SK-N-SH treated with all-trans-retinoic acid at 6 μM for 48 hours (cell line): ENCODE measurements around the gene ASB6.

ENCODE experiments used
- ATAC-seq: fragments of 200-7000 bp; cut with Tn5 transposase; 3 replicates; pipeline ENCODE4 v1.9.1; 2020; ENCODE audit warnings: mild to moderate bottlenecking, moderate library complexity
- ARNTL ChIP-seq: fragments of 450-650 bp; formaldehyde crosslinking; IDR thresholded peaks from 2 replicates; pipeline ENCODE4 v1.5.0; 2020; ENCODE audit warnings: low read depth, mild to moderate bottlenecking, moderate library complexity, borderline replicate concordance
- CSRNP3 ChIP-seq: fragments of 250-450 bp; sonication (Bioruptor Pico); IDR thresholded peaks from 2 replicates; pipeline ENCODE4 v1.5.1; 2021; ENCODE audit warnings: mild to moderate bottlenecking, moderate library complexity
- GLIS3 ChIP-seq: fragments of 250-450 bp; sonication (Bioruptor Pico); IDR thresholded peaks from 2 replicates; pipeline ENCODE4 v1.5.0; 2020; ENCODE audit warnings: mild to moderate bottlenecking, moderate library complexity
- ISL1 ChIP-seq: fragments of 250-450 bp; sonication (Bioruptor Pico); IDR thresholded peaks from 2 replicates; pipeline ENCODE4 v2.1.2; 2022; ENCODE audit warnings: mild to moderate bottlenecking, moderate library complexity
- PATZ1 ChIP-seq: fragments of 250-450 bp; sonication (Bioruptor Pico); IDR thresholded peaks from 2 replicates; pipeline ENCODE4 v1.8.0; 2020; ENCODE audit warnings: mild to moderate bottlenecking, moderate library complexity, borderline replicate concordance
- PPARA ChIP-seq: fragments of 250-450 bp; sonication (Bioruptor Pico); IDR thresholded peaks from 2 replicates; pipeline ENCODE4 v1.5.0; 2020; ENCODE audit warnings: mild to moderate bottlenecking, borderline replicate concordance
- SNAI2 ChIP-seq: fragments of 250-450 bp; sonication (Bioruptor Pico); IDR thresholded peaks from 2 replicates; pipeline ENCODE4 v1.5.0; 2020; ENCODE audit warnings: mild to moderate bottlenecking, moderate library complexity
- TSHZ2 ChIP-seq: fragments of 250-450 bp; sonication (Bioruptor Pico); IDR thresholded peaks from 2 replicates; pipeline ENCODE4 v1.5.0; 2020; ENCODE audit warnings: mild to moderate bottlenecking, moderate library complexity
- ZFP3 ChIP-seq: fragments of 250-450 bp; sonication (Bioruptor Pico); IDR thresholded peaks from 2 replicates; pipeline ENCODE4 v1.5.0; 2020; ENCODE audit warnings: mild to moderate bottlenecking, moderate library complexity
- ZNF565 ChIP-seq: fragments of 450-650 bp; formaldehyde crosslinking; conservative IDR thresholded peaks from 2 replicates; pipeline ENCODE4 v1.5.0; 2020; ENCODE audit warnings: low read depth, mild to moderate bottlenecking, moderate library complexity

ASB6 gene, protein sequence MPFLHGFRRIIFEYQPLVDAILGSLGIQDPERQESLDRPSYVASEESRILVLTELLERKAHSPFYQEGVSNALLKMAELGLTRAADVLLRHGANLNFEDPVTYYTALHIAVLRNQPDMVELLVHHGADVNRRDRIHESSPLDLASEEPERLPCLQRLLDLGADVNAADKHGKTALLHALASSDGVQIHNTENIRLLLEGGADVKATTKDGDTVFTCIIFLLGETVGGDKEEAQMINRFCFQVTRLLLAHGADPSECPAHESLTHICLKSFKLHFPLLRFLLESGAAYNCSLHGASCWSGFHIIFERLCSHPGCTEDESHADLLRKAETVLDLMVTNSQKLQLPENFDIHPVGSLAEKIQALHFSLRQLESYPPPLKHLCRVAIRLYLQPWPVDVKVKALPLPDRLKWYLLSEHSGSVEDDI

DNA sequence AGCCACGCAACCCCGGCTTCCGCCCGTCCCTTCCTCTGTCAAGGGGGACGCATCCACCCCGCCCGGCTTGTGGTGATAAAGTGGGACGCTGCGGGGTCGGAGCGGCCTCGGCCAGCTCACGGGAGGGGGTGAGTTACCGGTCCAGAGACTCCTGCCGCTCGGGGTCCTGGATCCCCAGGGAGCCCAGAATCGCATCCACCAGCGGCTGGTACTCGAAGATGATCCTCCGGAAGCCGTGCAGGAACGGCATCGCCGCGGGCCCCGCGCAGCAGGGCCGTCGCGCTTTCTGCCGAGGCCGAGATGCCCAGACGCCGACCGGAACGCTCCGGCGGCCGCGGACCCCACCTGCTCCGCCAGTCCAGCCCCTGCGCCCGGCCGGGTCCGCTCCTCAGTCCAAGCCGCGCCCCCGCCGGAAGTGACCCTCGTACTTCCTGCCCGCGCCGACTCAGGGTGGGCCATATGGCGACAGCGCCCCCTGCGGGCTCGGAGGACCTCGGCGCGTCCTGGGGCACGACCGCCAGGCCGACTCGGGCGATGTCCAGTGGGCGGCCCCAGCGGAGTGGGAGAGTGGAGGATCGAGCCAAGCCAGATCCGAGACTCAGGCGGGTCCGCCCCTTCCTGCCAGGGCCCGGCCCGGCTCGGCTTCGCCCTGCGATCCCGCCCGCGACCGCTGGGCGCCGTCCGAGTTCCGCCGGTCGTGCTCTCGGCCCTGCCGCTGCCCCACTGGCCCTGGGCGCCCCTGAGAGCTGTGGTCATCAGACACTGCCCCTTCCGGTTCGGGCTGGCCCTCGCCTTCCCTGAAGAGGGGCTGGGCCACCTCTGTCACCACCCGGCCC, at the start of gene ASB6:
Gene ASB6 (minus strand): TSS at position 402 of the 836 bp plus-strand sequence. CDS start 152 bp downstream, at position 250.
- ATAC-seq = peak; percentile 89
- TF ChIP-seq TSHZ2 (CRISPR knock-in tag) (peak; percentile 47; the same call in 1 of the 2 replicates), CSRNP3 (CRISPR knock-in tag) (no peak)

- TF ChIP-seq ZFP3 (peak; percentile 96), PATZ1 (no peak)
- no peak for ATAC-seq
Observed at GRCh38 chr9:129688285-129689043, 46.5 kb upstream of the ASB6 start.

- TF ChIP-seq ISL1 (CRISPR knock-in tag) (no peak), TSHZ2 (CRISPR knock-in tag) (no peak), GLIS3 (CRISPR knock-in tag) (no peak), SNAI2 (no peak), ARNTL (CRISPR knock-in tag) (no peak), PATZ1 (no peak), ZNF565 (no peak), CSRNP3 (CRISPR knock-in tag) (no peak), PPARA (CRISPR knock-in tag) (no peak)
Observed at GRCh38 chr9:129687391-129687790, 45.4 kb upstream of the ASB6 start.

More at GRCh38 chr9:129687391-129687790, 45.4 kb upstream of the ASB6 start:
- ATAC-seq = no peak
